ENCODE measurements around the gene SF3B2. TPM values are rescaled to one million over a fixed set of nuclear protein-coding genes. Genes with fewer than 3 reads are reported as not detected.
A peak's percentile ranks its signal among the peaks of the same experiment; 100 is the strongest.
"Not testable (repeated sequence)": the region's sequence is repeated elsewhere in the genome, so short reads cannot be mapped to it uniquely, and the experiment has no call there.

Gene SF3B2
- total and polyA plus RNA-seq, 4 donors: 50.5 to 67.6 (median 57.2) TPM

GRCh38 chr11:66022401-66023185 lies 29.6 kb upstream of the SF3B2 start:
- WGBS: 15% methylated on average over 46 of the region's 46 CpGs
- Histone ChIP-seq H3K9me3 (ENCODE audit: control insufficient read depth in 4 of 4, low read length in 3 of 4) (no peaks in the 10 kb centered on the region), H3K4me3 (ENCODE audit: low read depth in 1 of 3, low read length in 3 of 3) (no peak overlapping the region), H3K4me1 (ENCODE audit: control insufficient read depth in 4 of 4, insufficient read depth in 4 of 4, low read length in 3 of 4) (peaks cover 0 to 7% (median 2%) of the 10 kb centered on the region in 4 donors), H3K27ac (ENCODE audit: low read depth in 1 of 2, low read length in 2 of 2) (no peak overlapping the region), H3K36me3 (ENCODE audit: control insufficient read depth in 4 of 4, insufficient read depth in 3 of 4, low read depth in 1 of 4, low read length in 3 of 4) (no peaks in the 10 kb centered on the region), H3K27me3 (ENCODE audit: control insufficient read depth in 4 of 4, insufficient read depth in 4 of 4, low read length in 3 of 4) (no peaks in the 10 kb centered on the region), H3K9ac (ENCODE audit: low read depth in 1 of 2, low read length in 2 of 2) (no peak overlapping the region)
- DNase-seq (ENCODE audit: low spot score): peak; percentile 88
- peak; percentile 72 to 79 for TF ChIP-seq RAD21 (IDR thresholded peaks at IDR 0.05)
- no peak for TF ChIP-seq ATF3 (IDR thresholded peaks at IDR 0.05)
- no peak for TF ChIP-seq NR2F2 (IDR thresholded peaks at IDR 0.05)
- TF ChIP-seq SP1 (IDR thresholded peaks at IDR 0.05): no peak
- TF ChIP-seq ZBTB33 (IDR thresholded peaks at IDR 0.05): no peak
- peak; percentile 85 for TF ChIP-seq CTCF (IDR thresholded peaks at IDR 0.05; ENCODE audit: low read depth, low read length, missing input control)

- not testable (repeated sequence) for H3K27ac ChIP-seq (ENCODE audit: low read depth in 1 of 2, low read length in 2 of 2)
These were observed 29.1 kb upstream of the SF3B2 start for GRCh38 chr11:66023186-66023440.

GRCh38 chr11:66026017-66026529 lies 26.1 kb upstream of the SF3B2 start, which contains the start of gene CATSPER1:
TSS of gene CATSPER1 (minus strand) at chr11:66026479. CDS start at chr11:66026379, 100 bp downstream.
- Histone ChIP-seq H3K9ac (ENCODE audit: low read depth in 1 of 2, low read length in 2 of 2) (no peak within 1 kb of the TSS), H3K36me3 (ENCODE audit: control insufficient read depth in 4 of 4, insufficient read depth in 3 of 4, low read depth in 1 of 4, low read length in 3 of 4) (no peaks in the 10 kb centered on the region), H3K27me3 (ENCODE audit: control insufficient read depth in 4 of 4, insufficient read depth in 4 of 4, low read length in 3 of 4) (no peaks in the 10 kb centered on the region), H3K9me3 (ENCODE audit: control insufficient read depth in 4 of 4, low read length in 3 of 4) (no peaks in the 10 kb centered on the region), H3K4me1 (ENCODE audit: control insufficient read depth in 4 of 4, insufficient read depth in 4 of 4, low read length in 3 of 4) (peaks cover 0 to 7% (median 2%) of the 10 kb centered on the region in 4 donors), H3K4me3 (ENCODE audit: low read depth in 1 of 3, low read length in 3 of 3) (no peak within 1 kb of the TSS), H3K27ac (ENCODE audit: low read depth in 1 of 2, low read length in 2 of 2) (no peak within 1 kb of the TSS)
- 90% methylated on average over 18 of the region's 18 CpGs for WGBS
- DNase-seq (ENCODE audit: low spot score): no peak
- TF ChIP-seq RXRA (IDR thresholded peaks at IDR 0.05) (no peak), FOXA2 (IDR thresholded peaks at IDR 0.05) (no peak), GABPA (IDR thresholded peaks at IDR 0.05 in 1 of 2, conservative IDR thresholded peaks at IDR 0.05 in 1 of 2) (no peak), HNF4G (IDR thresholded peaks at IDR 0.05) (no peak), ZBTB33 (IDR thresholded peaks at IDR 0.05) (no peak), FOXA1 (IDR thresholded peaks at IDR 0.05) (no peak), CTCF (IDR thresholded peaks at IDR 0.05; ENCODE audit: low read depth, low read length, missing input control) (no peak), SP1 (IDR thresholded peaks at IDR 0.05) (no peak), HNF4A (conservative IDR thresholded peaks at IDR 0.05) (no peak), YY1 (IDR thresholded peaks at IDR 0.05) (no peak), EGR1 (IDR thresholded peaks at IDR 0.05; ENCODE audit: low read depth in 2 of 2) (no peak), RAD21 (IDR thresholded peaks at IDR 0.05) (no peak), JUND (IDR thresholded peaks at IDR 0.05) (no peak), MAX (IDR thresholded peaks at IDR 0.05) (no peak)

More at GRCh38 chr11:66023186-66023440, 29.1 kb upstream of the SF3B2 start:
- not testable (repeated sequence) for H3K4me3 ChIP-seq (ENCODE audit: low read depth in 1 of 3, low read length in 3 of 3); H3K27me3 ChIP-seq (ENCODE audit: control insufficient read depth in 4 of 4, insufficient read depth in 4 of 4, low read length in 3 of 4); H3K4me1 ChIP-seq (ENCODE audit: control insufficient read depth in 4 of 4, insufficient read depth in 4 of 4, low read length in 3 of 4); H3K36me3 ChIP-seq (ENCODE audit: control insufficient read depth in 4 of 4, insufficient read depth in 3 of 4, low read depth in 1 of 4, low read length in 3 of 4); H3K9me3 ChIP-seq (ENCODE audit: control insufficient read depth in 4 of 4, low read length in 3 of 4); H3K9ac ChIP-seq (ENCODE audit: low read depth in 1 of 2, low read length in 2 of 2); DNase-seq (ENCODE audit: low spot score)
- 79% methylated on average over 5 of the region's 5 CpGs for WGBS

Measured in liver (tissue), 9 donors.